Type B pancreatic cell (in vitro differentiated cells): ENCODE measurements around the gene CRYL1. TPM values are rescaled to one million over a fixed set of nuclear protein-coding genes. Genes with fewer than 3 reads are reported as not detected.

Experiments used
- DNase-seq: peaks from one replicate; pipeline ENCODE4 v3.0.0; 2021; ENCODE audit warnings: mixed read lengths; ENCODE audit not compliant: unreplicated experiment; ENCODE audit errors: extremely low spot score
- H3K27ac Mint-ChIP-seq: 2 replicates; pipeline ENCODE4 v1.8.0; 2021; ENCODE audit warnings: mild to moderate bottlenecking, mixed read lengths
- H3K27me3 Mint-ChIP-seq: 2 replicates; pipeline ENCODE4 v1.8.0; 2021; ENCODE audit warnings: mixed read lengths
- H3K36me3 Mint-ChIP-seq: 2 replicates; pipeline ENCODE4 v1.8.0; 2021; ENCODE audit warnings: mixed read lengths
- H3K4me1 Mint-ChIP-seq: one replicate; pipeline ENCODE4 v1.8.0; 2021; ENCODE audit warnings: mixed read lengths; ENCODE audit not compliant: unreplicated experiment
- H3K4me3 Mint-ChIP-seq: 2 replicates; pipeline ENCODE4 v1.8.0; 2021; ENCODE audit warnings: mild to moderate bottlenecking, mixed read lengths
- H3K9me3 Mint-ChIP-seq: 2 replicates; pipeline ENCODE4 v1.8.0; 2021; ENCODE audit warnings: mixed read lengths
- total RNA-seq: library from RNA; stranded (reverse); gene quantifications from 2 replicates; pipeline ENCODE4 v1.2.1, GENCODE V29; 2021; ENCODE audit warnings: low replicate concordance
- TF ChIP-seq, protein P1 (sequence below): fragments of 200-600 bp; sonication (generic); conservative IDR thresholded peaks from 2 replicates; pipeline ENCODE4 v1.5.0; 2021; ENCODE audit warnings: antibody characterized with exemption, mild to moderate bottlenecking

CRYL1 gene
- total RNA-seq, 1 donor from 2014 or later, result 20.2 TPM

DNA sequence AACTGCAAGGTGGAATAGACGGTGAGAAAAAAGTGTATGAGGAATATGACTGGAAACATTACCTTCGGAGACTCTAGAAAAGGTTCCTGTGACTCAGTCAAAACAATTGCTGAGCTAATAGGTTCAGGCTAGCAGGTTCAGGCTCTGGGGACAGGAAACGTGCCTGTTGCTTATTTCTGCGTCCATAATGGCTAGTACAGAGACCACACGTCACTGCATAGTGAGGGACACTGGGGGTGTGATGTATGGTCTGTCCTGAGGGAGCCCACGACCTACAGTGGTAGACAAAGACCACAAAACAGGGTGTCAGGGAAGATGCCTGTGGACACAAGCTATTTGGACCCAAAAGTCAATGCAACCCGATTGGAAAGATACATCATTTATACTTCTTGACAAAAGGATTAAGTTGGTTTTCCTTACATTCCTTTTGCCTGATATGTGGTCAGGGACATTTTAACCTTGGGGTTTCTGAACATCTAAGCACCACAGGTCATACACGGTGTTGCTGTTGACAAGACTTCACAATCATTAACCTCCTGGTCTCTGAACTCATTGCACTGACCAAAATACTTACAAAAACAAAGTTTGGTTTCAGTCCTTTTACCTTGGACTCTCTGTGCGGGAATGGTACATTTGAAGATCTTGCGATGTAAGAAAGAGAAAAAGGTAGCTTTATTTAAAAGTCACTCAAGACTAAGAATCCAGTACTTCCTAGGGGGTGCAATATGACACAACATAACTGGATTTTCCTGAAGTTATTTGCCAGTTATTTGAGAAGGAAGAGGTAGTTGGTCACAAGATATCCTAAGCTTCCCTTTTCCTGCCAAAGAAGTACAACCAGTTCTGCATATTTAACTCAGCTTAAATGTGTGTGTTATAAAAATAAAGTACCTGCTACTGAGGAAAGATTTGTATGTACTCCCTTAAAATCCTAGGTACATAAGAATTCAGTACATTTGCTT lies 20.0 kb downstream of the CRYL1 start:
- no peak for DNase-seq
- no peak overlapping the region for H3K4me3 Mint-ChIP-seq
- peaks cover 6% of the 10 kb centered on the region for H3K9me3 Mint-ChIP-seq
- peaks cover 5% of the 10 kb centered on the region for H3K4me1 Mint-ChIP-seq
- H3K27me3 Mint-ChIP-seq, result no peaks in the 10 kb centered on the region
- no peak overlapping the region for H3K27ac Mint-ChIP-seq
- peaks cover 7% of the 10 kb centered on the region for H3K36me3 Mint-ChIP-seq
- TF ChIP-seq, protein P1, sequence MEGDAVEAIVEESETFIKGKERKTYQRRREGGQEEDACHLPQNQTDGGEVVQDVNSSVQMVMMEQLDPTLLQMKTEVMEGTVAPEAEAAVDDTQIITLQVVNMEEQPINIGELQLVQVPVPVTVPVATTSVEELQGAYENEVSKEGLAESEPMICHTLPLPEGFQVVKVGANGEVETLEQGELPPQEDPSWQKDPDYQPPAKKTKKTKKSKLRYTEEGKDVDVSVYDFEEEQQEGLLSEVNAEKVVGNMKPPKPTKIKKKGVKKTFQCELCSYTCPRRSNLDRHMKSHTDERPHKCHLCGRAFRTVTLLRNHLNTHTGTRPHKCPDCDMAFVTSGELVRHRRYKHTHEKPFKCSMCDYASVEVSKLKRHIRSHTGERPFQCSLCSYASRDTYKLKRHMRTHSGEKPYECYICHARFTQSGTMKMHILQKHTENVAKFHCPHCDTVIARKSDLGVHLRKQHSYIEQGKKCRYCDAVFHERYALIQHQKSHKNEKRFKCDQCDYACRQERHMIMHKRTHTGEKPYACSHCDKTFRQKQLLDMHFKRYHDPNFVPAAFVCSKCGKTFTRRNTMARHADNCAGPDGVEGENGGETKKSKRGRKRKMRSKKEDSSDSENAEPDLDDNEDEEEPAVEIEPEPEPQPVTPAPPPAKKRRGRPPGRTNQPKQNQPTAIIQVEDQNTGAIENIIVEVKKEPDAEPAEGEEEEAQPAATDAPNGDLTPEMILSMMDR, result no peak

DNA sequence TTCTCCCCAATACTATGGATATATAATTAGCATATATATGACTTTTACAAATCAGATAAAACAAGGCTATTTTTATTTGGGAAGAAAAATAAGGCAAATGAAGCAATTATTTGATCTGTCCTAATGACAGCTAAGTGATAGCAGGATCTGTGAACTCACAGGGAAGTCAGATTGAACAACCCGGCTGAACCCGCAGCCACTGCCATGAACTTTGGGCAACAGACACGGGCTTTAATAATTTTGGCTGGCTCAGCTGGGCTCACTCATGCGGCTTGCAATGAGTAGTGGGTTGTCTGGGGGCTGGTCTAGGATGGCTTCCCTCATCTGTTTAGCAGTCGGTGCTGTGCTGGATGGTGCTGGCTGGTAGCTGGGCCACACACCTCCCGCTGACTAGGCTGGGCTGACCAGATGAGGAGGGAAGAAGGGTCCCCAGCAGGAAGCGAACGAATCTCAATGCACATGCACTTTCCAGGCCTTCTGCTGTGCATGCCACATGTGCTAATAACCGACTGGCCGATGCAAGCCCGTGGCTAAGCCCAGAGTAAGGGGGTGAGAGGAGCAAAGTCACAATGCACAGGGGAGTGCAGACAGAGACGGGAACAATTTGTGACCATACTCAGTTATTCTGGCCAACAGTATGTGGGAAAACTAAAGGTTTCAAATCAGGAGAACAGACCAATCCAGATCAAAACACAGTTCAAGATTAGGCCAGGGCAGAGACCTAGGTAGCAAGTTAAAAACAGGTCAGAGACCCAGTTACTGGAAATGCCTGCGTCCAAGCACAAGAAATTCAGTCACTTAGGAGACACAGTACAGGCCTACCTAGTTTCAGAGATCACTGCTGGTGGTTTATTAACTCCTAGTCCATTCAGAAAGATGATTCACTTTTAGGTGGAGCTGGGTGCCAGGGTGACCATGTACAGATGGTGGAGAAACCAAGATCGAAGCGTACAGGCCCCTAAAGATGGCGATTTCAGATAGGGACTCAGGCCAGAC lies 22.3 kb downstream of the CRYL1 start:
- DNase-seq, result no peak
- peaks cover 5% of the 10 kb centered on the region for H3K4me1 Mint-ChIP-seq
- H3K27ac Mint-ChIP-seq, result no peak overlapping the region
- H3K9me3 Mint-ChIP-seq, result peaks cover 10% of the 10 kb centered on the region
- no peak overlapping the region for H3K4me3 Mint-ChIP-seq
- H3K27me3 Mint-ChIP-seq, result no peaks in the 10 kb centered on the region
- TF ChIP-seq, protein P1, result no peak
- H3K36me3 Mint-ChIP-seq, result peaks cover 3% of the 10 kb centered on the region

DNA sequence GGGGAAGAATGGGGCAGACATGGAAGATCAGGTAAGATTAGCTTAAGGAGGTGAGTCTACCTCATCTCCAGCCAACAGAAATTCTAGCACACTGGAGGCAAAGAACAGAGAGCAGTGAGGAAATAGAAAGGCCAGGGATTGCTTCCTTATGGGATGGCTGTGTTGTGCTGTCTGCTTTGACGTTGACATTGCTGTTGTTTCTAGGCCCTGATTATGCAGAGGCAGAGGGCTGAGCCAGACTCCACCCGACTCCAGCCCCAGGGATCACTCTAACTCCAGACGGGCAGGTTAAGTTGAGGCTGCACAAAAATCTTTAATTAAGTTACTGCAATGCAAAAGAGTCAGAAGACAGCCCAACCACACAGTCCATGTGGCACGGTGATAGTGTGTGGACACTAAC lies 24.1 kb downstream of the CRYL1 start:
- Mint-ChIP-seq H3K27ac (no peak overlapping the region), H3K27me3 (no peaks in the 10 kb centered on the region)
- DNase-seq, result no peak

DNA sequence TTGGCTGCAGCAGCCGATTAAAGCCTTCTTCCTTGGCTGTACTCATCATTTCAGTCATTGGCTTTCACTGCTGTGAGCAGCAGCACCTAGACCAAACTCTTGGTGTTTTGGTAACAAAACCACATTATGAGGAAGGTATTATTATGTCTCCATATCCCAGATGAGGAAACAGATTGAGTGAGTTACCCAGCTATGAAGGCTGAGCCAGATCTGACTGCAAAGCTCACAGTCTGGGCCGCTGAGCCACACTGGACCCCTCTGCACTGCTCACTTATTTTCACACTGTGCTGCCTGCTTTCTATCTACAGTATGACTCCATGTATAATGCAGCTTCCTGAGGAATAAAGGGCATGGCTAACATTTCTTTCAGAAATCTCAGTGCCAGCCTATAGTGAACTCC lies 24.5 kb downstream of the CRYL1 start:
- peaks cover 5% of the 10 kb centered on the region for H3K4me1 Mint-ChIP-seq
- H3K27me3 Mint-ChIP-seq, result no peaks in the 10 kb centered on the region
- peaks cover 3% of the 10 kb centered on the region for H3K36me3 Mint-ChIP-seq
- DNase-seq, result no peak
- no peak overlapping the region for H3K4me3 Mint-ChIP-seq
- no peak overlapping the region for H3K27ac Mint-ChIP-seq
- peaks cover 10% of the 10 kb centered on the region for H3K9me3 Mint-ChIP-seq
- TF ChIP-seq, protein P1, result no peak

More for the DNA sequence above, 24.1 kb downstream of the CRYL1 start:
- H3K9me3 Mint-ChIP-seq, result peaks cover 10% of the 10 kb centered on the region
- TF ChIP-seq, protein P1, result no peak
- H3K4me1 Mint-ChIP-seq, result peaks cover 5% of the 10 kb centered on the region
- peaks cover 3% of the 10 kb centered on the region for H3K36me3 Mint-ChIP-seq
- H3K4me3 Mint-ChIP-seq, result no peak overlapping the region

DNA sequence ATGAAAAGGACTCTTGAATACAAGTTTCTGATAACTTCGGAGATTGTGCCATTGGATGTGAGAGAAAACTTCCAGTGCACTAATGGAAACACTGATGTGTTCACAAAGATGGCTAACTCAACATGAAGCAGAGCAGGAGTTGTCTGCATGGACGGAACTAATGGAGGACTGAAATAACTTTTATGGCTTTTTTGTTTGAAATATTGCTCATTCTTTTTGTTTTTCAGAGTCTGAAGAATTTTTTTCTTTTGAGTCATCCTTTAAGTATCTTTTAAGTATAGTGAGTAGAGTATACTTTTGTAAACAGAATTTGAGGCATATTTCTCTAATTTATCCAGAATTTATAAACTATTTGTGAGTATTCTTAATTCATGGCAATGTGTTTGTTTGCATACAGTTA lies 25.7 kb downstream of the CRYL1 start:
- peaks cover 3% of the 10 kb centered on the region for H3K36me3 Mint-ChIP-seq
- no peak for DNase-seq
- no peak overlapping the region for H3K27ac Mint-ChIP-seq
- no peaks in the 10 kb centered on the region for H3K27me3 Mint-ChIP-seq
- H3K9me3 Mint-ChIP-seq, result peaks cover 10% of the 10 kb centered on the region
- H3K4me3 Mint-ChIP-seq, result no peak overlapping the region
- TF ChIP-seq, protein P1, result no peak
- peaks cover 6% of the 10 kb centered on the region for H3K4me1 Mint-ChIP-seq
